K562 (cell line): ENCODE data around the gene ANGPTL3. TPM values are rescaled to one million over a fixed set of nuclear protein-coding genes. Genes with fewer than 3 reads are reported as not detected.

ENCODE experiments used
- ATAC-seq: fragments of 200-7000 bp; cut with Tn5 transposase; 3 replicates; pipeline ENCODE4 v1.9.1; 2020; ENCODE audit warnings: moderate library complexity
- BruUV-seq: library from RNA; stranded (reverse); fragments of 400-500 nt; replicated peaks from 2 replicates; lab custom pipeline; 2021; lab: Mats Ljungman, UMichigan
- CTCF ChIA-PET: fragments of 300-600 bp; formaldehyde crosslinking; extraction: SDS; loops from one replicate; lab custom pipeline; 2021; ENCODE audit warnings: low intra/inter-chr PET ratio; lab: Yijun Ruan, JAX
- POLR2A ChIA-PET: fragments of 300-600, 350-650 bp; sonication (Branson Sonifier 250); formaldehyde crosslinking; extraction: SDS; loops from one replicate; lab custom pipeline; 2021; ENCODE audit warnings: antibody characterized with exemption, inconsistent platforms; lab: Yijun Ruan, JAX
- DNase-seq, 4 experiments: peaks; one replicate each; pipeline versions ENCODE4 v3.0.0 to v3.0.0-alpha.2; 2011 to 2018; ENCODE audit warnings: low spot score in 3 of 4, mixed read lengths in 3 of 4; ENCODE audit errors: extremely low read depth in 1 of 4
- FAIRE-seq: peaks from 2 replicates; lab custom pipeline; 2011; peaks lifted over from hg19 to GRCh38; lab: Jason Lieb, UNC
- H2AFZ ChIP-seq: 2 replicates; pipeline ENCODE4 v1.6.0; 2011; ENCODE audit warnings: low read depth, low read length, control low read depth, inconsistent platforms
- H3K27ac ChIP-seq: fragments of 200-600 bp; 3 replicates; pipeline ENCODE4 v1.8.0; 2011; ENCODE audit warnings: low read depth, mild to moderate bottlenecking, control low read depth, inconsistent platforms, low read length, moderate library complexity, mixed read lengths; ENCODE audit errors: extremely low read depth
- H3K27me3 ChIP-seq, 2 experiments: fragments of 300-600 bp in 1 of 2; 2 replicates in 1 of 2; 3 replicates in 1 of 2; pipeline versions ENCODE4 v1.6.0 to v1.8.0; 2011; ENCODE audit warnings: inconsistent platforms in 2 of 2, low read length in 2 of 2, mild to moderate bottlenecking in 1 of 2, mixed read lengths in 1 of 2, moderate library complexity in 1 of 2; ENCODE audit not compliant: control insufficient read depth in 2 of 2, insufficient read depth in 2 of 2
- H3K36me3 ChIP-seq: fragments of 300-600 bp; 3 replicates; pipeline ENCODE4 v1.8.0; 2011; ENCODE audit warnings: mild to moderate bottlenecking, low read length, inconsistent platforms; ENCODE audit not compliant: control insufficient read depth, insufficient read depth
- H3K4me1 ChIP-seq, 2 experiments: fragments of 200-600 bp in 1 of 2; replicated peaks in 1 of 2; 2 replicates in 1 of 2; 3 replicates in 1 of 2; pipeline versions ENCODE4 v1.5.1 to v1.8.0; 2011; ENCODE audit warnings: inconsistent platforms in 2 of 2, low read length in 2 of 2, mild to moderate bottlenecking in 1 of 2, mixed read lengths in 1 of 2, moderate library complexity in 1 of 2; ENCODE audit not compliant: control insufficient read depth in 2 of 2, insufficient read depth in 2 of 2
- H3K4me2 ChIP-seq: 2 replicates; pipeline ENCODE4 v1.6.1; 2011; ENCODE audit warnings: low read length, control low read depth, inconsistent platforms, mixed read lengths; ENCODE audit not compliant: insufficient read depth
- H3K4me3 ChIP-seq: fragments of 200-600 bp; sonication (generic), shearing (Covaris generic); 2 replicates; pipeline ENCODE4 v1.5.1; 2016; ENCODE audit warnings: control low read depth, inconsistent platforms
- H3K79me2 ChIP-seq: fragments of 200-600 bp; 3 replicates; pipeline ENCODE4 v1.8.0; 2011; ENCODE audit warnings: low read length, inconsistent platforms; ENCODE audit not compliant: control insufficient read depth, insufficient read depth
- H3K9ac ChIP-seq, 2 experiments: 2 replicates each; pipeline versions ENCODE4 v1.6.0 to v1.6.1; 2011; ENCODE audit warnings: low read depth in 2 of 2, low read length in 2 of 2, control low read depth in 1 of 2, inconsistent platforms in 1 of 2, mild to moderate bottlenecking in 1 of 2, mixed read lengths in 1 of 2; ENCODE audit not compliant: insufficient read depth in 1 of 2
- H3K9me1 ChIP-seq: one replicate; pipeline ENCODE4 v1.6.0; 2011; ENCODE audit warnings: inconsistent platforms, mild to moderate bottlenecking, low read length, moderate library complexity; ENCODE audit not compliant: control insufficient read depth, insufficient read depth
- H3K9me3 ChIP-seq: replicated peaks from 2 replicates; pipeline ENCODE4 v1.5.1; 2011; ENCODE audit warnings: low read depth, low read length, inconsistent platforms; ENCODE audit not compliant: control insufficient read depth, insufficient read depth
- H4K20me1 ChIP-seq: replicated peaks from 2 replicates; pipeline ENCODE4 v1.6.1; 2011; ENCODE audit warnings: low read length, inconsistent platforms, mixed read lengths; ENCODE audit not compliant: control insufficient read depth, insufficient read depth
- E2F5 ChIP-seq: sonication (generic); formaldehyde crosslinking; IDR thresholded peaks from 2 replicates; pipeline ENCODE4 v1.8.0; 2022; ENCODE audit warnings: mild to moderate bottlenecking, missing genetic modification reagents
- FOXP4 ChIP-seq: sonication (generic); formaldehyde crosslinking; IDR thresholded peaks from 2 replicates; pipeline ENCODE4 v1.8.0; 2022; ENCODE audit warnings: mild to moderate bottlenecking, missing genetic modification reagents, borderline replicate concordance
- RBM15 ChIP-seq: fragments of 200-400 bp; formaldehyde crosslinking; IDR thresholded peaks from 2 replicates; pipeline ENCODE4 v1.6.1; 2018; ENCODE audit warnings: mild to moderate bottlenecking, low read length, moderate library complexity; ENCODE audit not compliant: insufficient read depth
- YY1 ChIP-seq, 3 experiments: IDR thresholded peaks; 2 replicates each; pipeline ENCODE4 v1.6.1; 2011; ENCODE audit warnings: low read length in 2 of 3, mild to moderate bottlenecking in 2 of 3, moderate library complexity in 2 of 3, borderline replicate concordance in 1 of 3, control low read depth in 1 of 3, low read depth in 1 of 3; ENCODE audit not compliant: insufficient read depth in 3 of 3, insufficient replicate concordance in 2 of 3, control insufficient read depth in 1 of 3, insufficient read length in 1 of 3; ENCODE audit errors: extremely low read depth in 1 of 3
- ZBTB12 ChIP-seq: fragments of 250-450 bp; sonication (Bioruptor Pico); IDR thresholded peaks from 2 replicates; pipeline ENCODE4 v1.4.0; 2020
- ZFP36 ChIP-seq: fragments of 150-350 bp; IDR thresholded peaks from 2 replicates; pipeline ENCODE4 v1.6.1; 2018; ENCODE audit warnings: low read length, low read depth; ENCODE audit not compliant: partially characterized antibody
- ZFP91 ChIP-seq: sonication (generic); formaldehyde crosslinking; IDR thresholded peaks from 2 replicates; pipeline ENCODE4 v1.8.0; 2022; ENCODE audit warnings: mild to moderate bottlenecking, missing genetic modification reagents
- ZNF561 ChIP-seq: fragments of 450-650 bp; formaldehyde crosslinking; conservative IDR thresholded peaks from 2 replicates; pipeline ENCODE4 v1.4.0; 2020; ENCODE audit warnings: mild to moderate bottlenecking, moderate library complexity
- WGBS: fragments of 100-300 bp; shearing (Covaris generic); methylation state at CpG from one replicate; pipeline ENCODE4 v1.1.6; 2016; ENCODE audit warnings: low coverage, mixed read lengths; ENCODE audit not compliant: insufficient coverage; ENCODE audit errors: missing lambda C conversion rate; 5-methylcytosine and 5-hydroxymethylcytosine counted together
- in situ Hi-C: fragments of 300-500 bp; cut with MboI; formaldehyde crosslinking; loops from 4 replicates; pipeline ENCODE4 v1.15.0; 2018; ENCODE audit warnings: inconsistent platforms, mixed read lengths
- intact Hi-C: fragments of 100-400 bp; cut with micrococcal nuclease; formaldehyde crosslinking; loops from 2 replicates; pipeline ENCODE4 v1.14.2; 2022
- polyA plus RNA-seq, 8 experiments: library from polyadenylated mRNA; depleted of rRNA in 4 of 8; stranded (reverse) in 5 of 8; unstranded in 3 of 8; fragments of >200 nt; fragmentation: Nextera tagmentation in 2 of 8; fragmentation: Illumina TruSeq in 1 of 8; extraction: Ambion mirVana in 2 of 8; extraction: Trizol in 1 of 8; gene quantifications; 2 replicates each; pipeline versions ENCODE4 v1.2.1 to v1.2.3, GENCODE V29; 2011 to 2014; ENCODE audit warnings: inconsistent platforms in 1 of 8, missing spikeins in 1 of 8
- total RNA-seq, 7 experiments: library from RNA; depleted of rRNA in 6 of 7; stranded (reverse); fragments of >200 nt in 6 of 7; fragmentation: Illumina TruSeq in 2 of 7; extraction: Trizol in 2 of 7; gene quantifications; 2 replicates each; pipeline versions ENCODE4 v1.2.1 to v1.2.3, GENCODE V29; 2011 to 2021; ENCODE audit warnings: low replicate concordance in 1 of 7

ANGPTL3 gene
- total and polyA plus RNA-seq, 9 of the 15 experiments (the other 6 are each of a cell fraction or from before 2014, with no cell fraction given), result not detected

- no peak for ATAC-seq
- 51% methylated on average over 5 of the region's 5 CpGs for WGBS
- Histone ChIP-seq H3K36me3 (no peaks in the 10 kb centered on the region), H3K27me3 (no peaks in the 10 kb centered on the region), H3K9me3 (no peaks in the 10 kb centered on the region), H4K20me1 (no peaks in the 10 kb centered on the region), H3K27ac (no peak overlapping the region), H3K9me1 (no peaks in the 10 kb centered on the region), H3K4me3 (no peak overlapping the region), H3K9ac (no peak overlapping the region), H3K4me2 (no peak overlapping the region), H2AFZ (no peak overlapping the region), H3K4me1 (no peaks in the 10 kb centered on the region), H3K79me2 (no peaks in the 10 kb centered on the region)
- intact Hi-C loops (no loop called here), in situ Hi-C loops (no loop called here)
- ChIA-PET CTCF (no interaction called here), POLR2A (no interaction called here)
- no peak for DNase-seq
- TF ChIP-seq ZNF561 (CRISPR knock-in tag), result no peak
- TF ChIP-seq FOXP4 (CRISPR knock-in tag), result no peak
- no peak for TF ChIP-seq E2F5 (CRISPR knock-in tag)
- TF ChIP-seq ZFP36, result no peak
- TF ChIP-seq ZFP91, result no peak
- TF ChIP-seq ZBTB12 (CRISPR knock-in tag), result no peak
- TF ChIP-seq RBM15, result no peak
- TF ChIP-seq YY1 (IDR thresholded peaks at IDR 0.05; ENCODE audit: borderline replicate concordance in 1 of 3, control insufficient read depth in 1 of 3, extremely low read depth in 1 of 3, insufficient read depth in 3 of 3, insufficient read length in 1 of 3, insufficient replicate concordance in 2 of 3, low read depth in 1 of 3, low read length in 2 of 3), result no peak
- no TSS peak for BruUV-seq
- FAIRE-seq, result no peak
These were observed 1.7 kb downstream of the ANGPTL3 start for GRCh38 chr1:62599044-62599443.
